ENCODE data around the gene GNE. TPM values are rescaled to one million over a fixed set of nuclear protein-coding genes. Genes with fewer than 3 reads are reported as not detected.

Gene GNE, protein sequence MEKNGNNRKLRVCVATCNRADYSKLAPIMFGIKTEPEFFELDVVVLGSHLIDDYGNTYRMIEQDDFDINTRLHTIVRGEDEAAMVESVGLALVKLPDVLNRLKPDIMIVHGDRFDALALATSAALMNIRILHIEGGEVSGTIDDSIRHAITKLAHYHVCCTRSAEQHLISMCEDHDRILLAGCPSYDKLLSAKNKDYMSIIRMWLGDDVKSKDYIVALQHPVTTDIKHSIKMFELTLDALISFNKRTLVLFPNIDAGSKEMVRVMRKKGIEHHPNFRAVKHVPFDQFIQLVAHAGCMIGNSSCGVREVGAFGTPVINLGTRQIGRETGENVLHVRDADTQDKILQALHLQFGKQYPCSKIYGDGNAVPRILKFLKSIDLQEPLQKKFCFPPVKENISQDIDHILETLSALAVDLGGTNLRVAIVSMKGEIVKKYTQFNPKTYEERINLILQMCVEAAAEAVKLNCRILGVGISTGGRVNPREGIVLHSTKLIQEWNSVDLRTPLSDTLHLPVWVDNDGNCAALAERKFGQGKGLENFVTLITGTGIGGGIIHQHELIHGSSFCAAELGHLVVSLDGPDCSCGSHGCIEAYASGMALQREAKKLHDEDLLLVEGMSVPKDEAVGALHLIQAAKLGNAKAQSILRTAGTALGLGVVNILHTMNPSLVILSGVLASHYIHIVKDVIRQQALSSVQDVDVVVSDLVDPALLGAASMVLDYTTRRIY
- total RNA-seq (2013): 10.2 TPM
- 1 to 10 TPM; 4.1 to 5.0 (median 4.5) TPM for polyA plus RNA-seq
- 7.9 and 9.4 TPM in 2 replicates for polyA minus RNA-seq
- 31.3 to 49.5 (median 36.7) reads per million in 11 experiments for total RNA-seq

DNA sequence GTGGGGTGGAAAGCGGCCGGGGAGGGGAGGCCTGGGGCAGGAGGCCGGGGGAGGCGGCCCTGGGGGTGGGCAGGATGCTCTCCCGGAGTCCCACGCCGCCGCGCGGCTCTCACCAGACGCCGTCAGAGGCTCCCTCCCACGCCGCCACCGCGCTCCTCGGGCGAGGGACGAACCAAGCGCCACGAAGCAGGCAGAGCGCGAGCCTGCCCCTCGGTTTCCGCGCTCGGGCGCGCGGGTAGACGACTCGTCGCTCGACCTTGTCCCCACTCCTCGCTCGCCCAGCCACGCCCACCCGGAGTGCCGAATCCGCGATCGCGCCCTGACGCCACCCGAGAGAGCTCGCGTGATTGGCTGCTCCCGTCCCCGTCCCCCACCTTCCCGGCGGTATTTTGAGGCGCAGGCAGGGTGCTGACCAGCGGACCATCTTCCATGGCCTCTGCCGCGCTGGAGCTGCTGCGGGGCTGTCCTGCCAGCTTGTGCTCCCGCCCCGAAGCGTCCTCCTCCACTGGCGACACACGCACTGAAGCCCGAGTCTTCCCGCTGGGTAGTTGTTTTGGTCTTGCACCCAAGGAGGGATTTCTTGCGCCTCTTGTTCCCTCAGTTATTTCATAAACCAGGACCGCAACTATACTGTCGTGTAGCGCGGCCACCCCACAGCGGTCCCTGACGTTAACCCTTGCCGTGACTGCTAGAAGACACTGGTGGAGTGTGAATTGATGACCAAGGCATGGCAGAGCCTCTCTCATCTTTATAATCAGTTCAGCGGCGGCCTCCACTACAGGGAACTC lies at the start of gene GNE:
GNE (minus strand) TSS at position 241 of the 788 bp plus-strand sequence. CDS start 9,093 bp downstream, outside the sequence.
- intact Hi-C loops (cut with micrococcal nuclease): no loop called here
- peak; percentile 90 to 95 (median 92) for DNase-seq
- Histone ChIP-seq H4K20me1 (ENCODE audit: insufficient read depth, low read length) (no peaks in the 10 kb centered on the region), H3K4me2 (replicated peaks; ENCODE audit: extremely low read depth, low read length, poor library complexity, severe bottlenecking) (peak within 1 kb of the TSS; percentile 97), H3K4me3 (replicated peaks in 1 of 3; ENCODE audit: low read depth in 2 of 3, low read length in 3 of 3) (peak within 1 kb of the TSS; percentile 52 to 92 (median 75)), H2AFZ (ENCODE audit: insufficient read depth, low read depth, low read length, poor library complexity, severe bottlenecking) (peak within 1 kb of the TSS; percentile 94), H3K4me1 (ENCODE audit: control insufficient read depth in 1 of 2, insufficient read depth in 2 of 2, low read length in 2 of 2) (peaks cover 11 to 15% of the 10 kb centered on the region in 2 donors), H3K27ac (ENCODE audit: low read depth in 1 of 2, low read length in 2 of 2) (peak within 1 kb of the TSS; percentile 85 to 88), H3K36me3 (replicated peaks in 1 of 2; ENCODE audit: control insufficient read depth in 1 of 2, insufficient read depth in 2 of 2, low read length in 2 of 2) (peaks cover 0 to 2% of the 10 kb centered on the region in 2 donors), H3K27me3 (ENCODE audit: control insufficient read depth in 2 of 2, insufficient read depth in 2 of 2, low read length in 2 of 2) (no peaks in the 10 kb centered on the region), H3K79me2 (ENCODE audit: insufficient read depth, low read length) (peaks cover 31% of the 10 kb centered on the region), H3K9ac (ENCODE audit: insufficient read depth, low read length, poor library complexity, severe bottlenecking) (peak within 1 kb of the TSS; percentile 92), H3K9me3 (replicated peaks in 1 of 2; ENCODE audit: control insufficient read depth in 1 of 2, insufficient read depth in 1 of 2, low read length in 2 of 2) (no peaks in the 10 kb centered on the region)
- H3K4me1 Mint-ChIP-seq: peaks cover 13% of the 10 kb centered on the region
- TF ChIP-seq, protein P1, sequence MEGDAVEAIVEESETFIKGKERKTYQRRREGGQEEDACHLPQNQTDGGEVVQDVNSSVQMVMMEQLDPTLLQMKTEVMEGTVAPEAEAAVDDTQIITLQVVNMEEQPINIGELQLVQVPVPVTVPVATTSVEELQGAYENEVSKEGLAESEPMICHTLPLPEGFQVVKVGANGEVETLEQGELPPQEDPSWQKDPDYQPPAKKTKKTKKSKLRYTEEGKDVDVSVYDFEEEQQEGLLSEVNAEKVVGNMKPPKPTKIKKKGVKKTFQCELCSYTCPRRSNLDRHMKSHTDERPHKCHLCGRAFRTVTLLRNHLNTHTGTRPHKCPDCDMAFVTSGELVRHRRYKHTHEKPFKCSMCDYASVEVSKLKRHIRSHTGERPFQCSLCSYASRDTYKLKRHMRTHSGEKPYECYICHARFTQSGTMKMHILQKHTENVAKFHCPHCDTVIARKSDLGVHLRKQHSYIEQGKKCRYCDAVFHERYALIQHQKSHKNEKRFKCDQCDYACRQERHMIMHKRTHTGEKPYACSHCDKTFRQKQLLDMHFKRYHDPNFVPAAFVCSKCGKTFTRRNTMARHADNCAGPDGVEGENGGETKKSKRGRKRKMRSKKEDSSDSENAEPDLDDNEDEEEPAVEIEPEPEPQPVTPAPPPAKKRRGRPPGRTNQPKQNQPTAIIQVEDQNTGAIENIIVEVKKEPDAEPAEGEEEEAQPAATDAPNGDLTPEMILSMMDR (IDR thresholded peaks at IDR 0.05): no peak
- peak within 1 kb of the TSS; percentile 90 to 97 for H3K4me3 Mint-ChIP-seq
- peaks cover 0 to 2% (median 0%) of the 10 kb centered on the region in 7 donors for H3K9me3 Mint-ChIP-seq
- H3K27ac Mint-ChIP-seq: peak within 1 kb of the TSS; percentile 87 to 95 (median 94)
- WGBS (ENCODE audit: insufficient coverage): under 1% methylated on average over 62 of the region's 73 CpGs
- H3K27me3 Mint-ChIP-seq (ENCODE audit: low read depth in 3 of 3): no peaks in the 10 kb centered on the region
- H3K36me3 Mint-ChIP-seq: peaks cover 0 to 6% of the 10 kb centered on the region in 2 donors

Measured in CD14-positive monocyte (primary cell).